HL-60/S4 treated with phorbol 12-myristate 13-acetate at 8.2 ng/mL for 4 days and 3 days (cell line): ENCODE measurements around the gene PEX16.

ENCODE experiments used
- in situ Hi-C: fragments of 300-500 bp; cut with MboI; formaldehyde crosslinking; loops from 2 replicates; pipeline ENCODE4 v1.15.0; 2022; ENCODE audit warnings: low sequenced_read_pairs

The PEX16 gene

GRCh38 chr11:45931739-45932138 lies 14.1 kb upstream of the PEX16 start:
- in situ Hi-C loops = no loop called here

- in situ Hi-C loops = no loop called here
Observed at GRCh38 chr11:45930951-45931570, 13.4 kb upstream of the PEX16 start.

- in situ Hi-C loops = no loop called here
Observed at GRCh38 chr11:45930031-45930794, 12.5 kb upstream of the PEX16 start.

- in situ Hi-C loops = no loop called here
Observed at GRCh38 chr11:45929486-45930030, 11.9 kb upstream of the PEX16 start.

GRCh38 chr11:45928535-45929215 lies 11.0 kb upstream of the PEX16 start:
- in situ Hi-C loops = no loop called here

- in situ Hi-C loops = no loop called here
Observed at GRCh38 chr11:45927684-45928413, 10.2 kb upstream of the PEX16 start.

- in situ Hi-C loops = no loop called here
Observed at GRCh38 chr11:45927332-45927683, 9.6 kb upstream of the PEX16 start.

GRCh38 chr11:45926536-45927331 lies 9.1 kb upstream of the PEX16 start:
- in situ Hi-C loops = no loop called here

GRCh38 chr11:45926001-45926401 lies 8.3 kb upstream of the PEX16 start:
- in situ Hi-C loops = no loop called here

GRCh38 chr11:45925550-45925949 lies 7.9 kb upstream of the PEX16 start:
- in situ Hi-C loops = no loop called here

- in situ Hi-C loops = no loop called here
Observed at GRCh38 chr11:45924927-45925326, 7.2 kb upstream of the PEX16 start.

GRCh38 chr11:45924036-45924915 lies 6.6 kb upstream of the PEX16 start:
- in situ Hi-C loops = no loop called here

- in situ Hi-C loops = no loop called here
Observed at GRCh38 chr11:45922425-45923082, 4.9 kb upstream of the PEX16 start, which contains the start of gene LARGE2. Gene LARGE2 (plus strand): TSS chr11:45922656. CDS start chr11:45922883, 227 bp downstream.

GRCh38 chr11:45921561-45922424 lies 4.1 kb upstream of the PEX16 start:
- in situ Hi-C loops = no loop called here

GRCh38 chr11:45920531-45921477 lies 3.1 kb upstream of the PEX16 start:
- in situ Hi-C loops = no loop called here

- in situ Hi-C loops = no loop called here
Observed at GRCh38 chr11:45919806-45920530, 2.3 kb upstream of the PEX16 start.
